HCT116 (cell line): ENCODE data around the gene SPOCK3. TPM values are rescaled to one million over a fixed set of nuclear protein-coding genes. Genes with fewer than 3 reads are reported as not detected.

ENCODE experiments used
- ATAC-seq: fragments of 200-7000 bp; cut with Tn5 transposase; 2 replicates; pipeline ENCODE4 v1.9.1; 2020; ENCODE audit warnings: mild to moderate bottlenecking, moderate library complexity
- BruUV-seq: library from RNA; stranded (reverse); fragments of 400-500 nt; replicated peaks from 2 replicates; lab custom pipeline; 2021; lab: Mats Ljungman, UMichigan
- CTCF ChIA-PET: fragments of 300-600 bp; sonication (Branson Sonifier 250); formaldehyde crosslinking; loops from one replicate; lab custom pipeline; 2021; ENCODE audit warnings: antibody characterized with exemption; lab: Charles Lee
- POLR2A ChIA-PET: fragments of 300-600, 350-600 bp; sonication (Branson Sonifier 250); formaldehyde crosslinking; loops from one replicate; lab custom pipeline; 2021; ENCODE audit warnings: antibody characterized with exemption; lab: Charles Lee
- RAD21 ChIA-PET, 2 experiments: fragments of 300-600 bp; sonication (Branson Sonifier 250); formaldehyde crosslinking; loops; one replicate each; lab custom pipeline; 2023; ENCODE audit warnings: low total read pairs in 2 of 2; ENCODE audit not compliant: uncharacterized antibody in 2 of 2, unreplicated experiment in 2 of 2, low non-redundant PET in 1 of 2; lab: Charles Lee
- DNase-seq: peaks from one replicate; pipeline ENCODE4 v3.0.0-alpha.2; 2010; ENCODE audit warnings: low read depth, low spot score
- H2AFZ ChIP-seq: fragments of 200-600 bp; shearing (Covaris generic), sonication (generic); 2 replicates; pipeline ENCODE4 v1.6.1; 2017; ENCODE audit warnings: low read depth, mixed run types, mixed read lengths, antibody characterized with exemption, low read length; ENCODE audit not compliant: poor library complexity, severe bottlenecking
- H3K27ac ChIP-seq: 2 replicates; pipeline ENCODE4 v1.5.1; 2012; ENCODE audit warnings: low read depth, low read length
- H3K27me3 ChIP-seq: fragments of 200-600 bp; sonication (generic); 2 replicates; pipeline ENCODE4 v1.6.1; 2016; ENCODE audit warnings: mixed run types, low read length, mixed read lengths; ENCODE audit not compliant: insufficient read depth
- H3K36me3 ChIP-seq, 2 experiments: fragments of 200-500 bp in 1 of 2; fragments of 200-600 bp in 1 of 2; sonication (Bioruptor generic) in 1 of 2; sonication (generic) in 1 of 2; 2 replicates each; pipeline versions ENCODE4 v1.5.1 to v1.6.1; 2014 to 2016; ENCODE audit warnings: low read length in 2 of 2, inconsistent platforms in 1 of 2, mixed read lengths in 1 of 2, mixed run types in 1 of 2; ENCODE audit not compliant: insufficient read depth in 2 of 2, control insufficient read depth in 1 of 2
- H3K4me1 ChIP-seq, 2 experiments: fragments of 200-600 bp in 1 of 2; sonication (generic) in 1 of 2; 2 replicates each; pipeline versions ENCODE4 v1.5.1 to v1.6.1; 2012 to 2017; ENCODE audit warnings: low read length in 2 of 2, inconsistent platforms in 1 of 2, mild to moderate bottlenecking in 1 of 2, mixed read lengths in 1 of 2, mixed run types in 1 of 2, moderate library complexity in 1 of 2; ENCODE audit not compliant: insufficient read depth in 2 of 2, control insufficient read depth in 1 of 2
- H3K4me2 ChIP-seq: fragments of 200-600 bp; sonication (generic); 2 replicates; pipeline ENCODE4 v1.6.1; 2017; ENCODE audit warnings: mixed run types, low read length, mixed read lengths
- H3K4me3 ChIP-seq, 2 experiments: fragments of 200-600 bp in 1 of 2; sonication (generic) in 1 of 2; replicated peaks in 1 of 2; 2 replicates each; pipeline ENCODE4 v1.5.1; 2011 to 2016; ENCODE audit warnings: low read length in 2 of 2, control low read depth in 1 of 2, low read depth in 1 of 2, mild to moderate bottlenecking in 1 of 2, mixed read lengths in 1 of 2, mixed run types in 1 of 2
- H3K79me2 ChIP-seq: fragments of 200-600 bp; sonication (generic); 2 replicates; pipeline ENCODE4 v1.6.1; 2017; ENCODE audit warnings: mild to moderate bottlenecking, mixed run types, low read length, moderate library complexity, mixed read lengths; ENCODE audit not compliant: insufficient read depth
- H3K9ac ChIP-seq: fragments of 200-600 bp; sonication (generic); 2 replicates; pipeline ENCODE4 v1.6.1; 2016; ENCODE audit warnings: low read length, mixed read lengths
- H3K9me2 ChIP-seq: fragments of 200-600 bp; sonication (generic), shearing (Covaris generic); 2 replicates; pipeline ENCODE4 v1.6.1; 2017; ENCODE audit warnings: mixed run types, mild to moderate bottlenecking, moderate library complexity; ENCODE audit not compliant: insufficient read depth
- H3K9me3 ChIP-seq, 2 experiments: fragments of 200-500 bp in 1 of 2; fragments of 200-600 bp in 1 of 2; sonication (Bioruptor generic) in 1 of 2; sonication (generic) in 1 of 2; 2 replicates each; pipeline ENCODE4 v1.6.1; 2014 to 2017; ENCODE audit warnings: low read length in 2 of 2, mixed read lengths in 2 of 2, inconsistent platforms in 1 of 2, low read depth in 1 of 2, mild to moderate bottlenecking in 1 of 2, mixed run types in 1 of 2, moderate library complexity in 1 of 2; ENCODE audit not compliant: control insufficient read depth in 1 of 2, insufficient read depth in 1 of 2
- H4K20me1 ChIP-seq: fragments of 200-600 bp; sonication (generic), shearing (Covaris generic); 2 replicates; pipeline ENCODE4 v1.6.1; 2017; ENCODE audit warnings: mixed run types, mild to moderate bottlenecking, moderate library complexity; ENCODE audit not compliant: insufficient read depth
- CBX3 ChIP-seq: IDR thresholded peaks from 2 replicates; pipeline ENCODE4 v1.6.1; 2012; ENCODE audit warnings: low read depth
- EGR1 ChIP-seq: IDR thresholded peaks from 2 replicates; pipeline ENCODE4 v1.6.1; 2012; ENCODE audit warnings: low read depth
- ELF1 ChIP-seq: IDR thresholded peaks from 2 replicates; pipeline ENCODE4 v1.6.1; 2012; ENCODE audit warnings: low read depth, borderline replicate concordance
- EZH2 ChIP-seq: fragments of 200-600 bp; sonication (generic); IDR thresholded peaks from 2 replicates; pipeline ENCODE4 v1.6.1; 2017; ENCODE audit warnings: antibody characterized with exemption, mixed run types
- JUND ChIP-seq: IDR thresholded peaks from 2 replicates; pipeline ENCODE4 v1.6.1; 2012
- POLR2AphosphoS5 ChIP-seq: IDR thresholded peaks from 2 replicates; pipeline ENCODE4 v1.6.1; 2011; ENCODE audit warnings: mild to moderate bottlenecking, low read depth, low read length, moderate library complexity
- RAD21 ChIP-seq: IDR thresholded peaks from 2 replicates; pipeline ENCODE4 v1.6.1; 2012; ENCODE audit warnings: low read depth, mild to moderate bottlenecking
- SIN3A ChIP-seq: IDR thresholded peaks from 2 replicates; pipeline ENCODE4 v1.6.1; 2012; ENCODE audit warnings: low read depth
- SRF ChIP-seq: IDR thresholded peaks from 2 replicates; pipeline ENCODE4 v1.6.1; 2012; ENCODE audit warnings: low read depth
- TCF7L2 ChIP-seq: IDR thresholded peaks from 2 replicates; pipeline ENCODE4 v1.7.0; 2011; ENCODE audit warnings: borderline replicate concordance, inconsistent platforms; ENCODE audit not compliant: insufficient read depth, insufficient read length; ENCODE audit errors: extremely low read depth
- YY1 ChIP-seq: IDR thresholded peaks from 2 replicates; pipeline ENCODE4 v1.6.1; 2011; ENCODE audit warnings: low read length, low read depth, moderate library complexity, mild to moderate bottlenecking; ENCODE audit not compliant: insufficient replicate concordance; ENCODE audit errors: extremely low read depth
- ZFX ChIP-seq: fragments of 450-650 bp; IDR thresholded peaks from 2 replicates; pipeline ENCODE4 v1.6.1; 2017
- ZNF274 ChIP-seq: fragments of 200-500 bp; sonication (Bioruptor generic); IDR thresholded peaks from 2 replicates; pipeline ENCODE4 v1.6.1; 2014; ENCODE audit warnings: mild to moderate bottlenecking, low read depth, low read length, inconsistent platforms
- intact Hi-C: fragments of 100-400 bp; cut with micrococcal nuclease; formaldehyde crosslinking; loops from 2 replicates; pipeline ENCODE4 v1.10.0; 2022
- total RNA-seq: library from RNA; stranded (reverse); gene quantifications from one replicate; pipeline ENCODE4 v1.2.1, GENCODE V29; 2021; ENCODE audit not compliant: unreplicated experiment
- TF ChIP-seq, protein P1 (sequence below): IDR thresholded peaks from 2 replicates; pipeline ENCODE4 v1.6.1; 2012
- TF ChIP-seq, protein P2 (sequence below), 3 experiments: fragments of 200-600 bp in 1 of 3; sonication (generic) in 1 of 3; IDR thresholded peaks in 2 of 3; conservative IDR thresholded peaks in 1 of 3; 2 replicates each; pipeline ENCODE4 v1.5.1; 2012 to 2017; ENCODE audit warnings: low read depth in 2 of 3, low read length in 2 of 3, antibody characterized with exemption in 1 of 3, borderline replicate concordance in 1 of 3, control low read depth in 1 of 3, mild to moderate bottlenecking in 1 of 3, mixed read lengths in 1 of 3, mixed run types in 1 of 3, moderate library complexity in 1 of 3; ENCODE audit not compliant: insufficient read depth in 1 of 3
- TF ChIP-seq, protein P3 (sequence below): IDR thresholded peaks from 2 replicates; pipeline ENCODE4 v1.6.1; 2012; ENCODE audit warnings: low read depth

The SPOCK3 gene
- total RNA-seq, 1 experiment from 2014 or later = 1.7 TPM

DNA sequence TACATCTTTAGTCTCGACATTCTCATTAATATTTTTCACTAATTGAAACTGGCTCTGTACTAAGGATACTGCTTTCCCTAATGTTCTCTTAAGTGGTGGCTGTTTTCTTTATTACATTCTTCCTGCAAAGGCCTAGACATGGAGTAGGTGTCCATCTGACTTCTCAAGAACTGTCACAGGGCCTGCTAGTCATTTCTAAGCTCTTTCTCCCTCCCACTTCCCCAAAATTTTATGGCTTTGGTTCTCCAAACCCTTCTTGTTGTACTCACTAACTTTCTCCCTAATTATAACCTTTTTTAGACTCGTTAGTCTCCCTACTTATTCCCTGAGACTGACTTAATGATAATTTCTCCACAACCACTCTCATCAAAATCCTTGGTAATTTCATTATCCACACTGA, 133.3 kb downstream of the SPOCK3 start:
- ATAC-seq = no peak
- H3K9ac ChIP-seq = no peak overlapping the region
- H3K27ac ChIP-seq = no peak overlapping the region
- no peak overlapping the region for H3K4me2 ChIP-seq
- ChIA-PET POLR2A (no interaction called here), CTCF (no interaction called here), RAD21 (no interaction called here)
- H3K4me1 ChIP-seq = no peaks in the 10 kb centered on the region
- no peaks in the 10 kb centered on the region for H4K20me1 ChIP-seq
- H3K36me3 ChIP-seq = no peaks in the 10 kb centered on the region
- no peak overlapping the region for H2AFZ ChIP-seq
- no peak overlapping the region for H3K4me3 ChIP-seq
- TF ChIP-seq SIN3A (no peak), YY1 (no peak), POLR2AphosphoS5 (no peak), CBX3 (no peak), RAD21 (no peak), ZFX (no peak), EZH2 (no peak), EGR1 (no peak), TCF7L2 (no peak), SRF (no peak), JUND (no peak), ELF1 (no peak), ZNF274 (no peak)
- TF ChIP-seq, protein P1, sequence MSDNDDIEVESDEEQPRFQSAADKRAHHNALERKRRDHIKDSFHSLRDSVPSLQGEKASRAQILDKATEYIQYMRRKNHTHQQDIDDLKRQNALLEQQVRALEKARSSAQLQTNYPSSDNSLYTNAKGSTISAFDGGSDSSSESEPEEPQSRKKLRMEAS = no peak
- TF ChIP-seq, protein P2, sequence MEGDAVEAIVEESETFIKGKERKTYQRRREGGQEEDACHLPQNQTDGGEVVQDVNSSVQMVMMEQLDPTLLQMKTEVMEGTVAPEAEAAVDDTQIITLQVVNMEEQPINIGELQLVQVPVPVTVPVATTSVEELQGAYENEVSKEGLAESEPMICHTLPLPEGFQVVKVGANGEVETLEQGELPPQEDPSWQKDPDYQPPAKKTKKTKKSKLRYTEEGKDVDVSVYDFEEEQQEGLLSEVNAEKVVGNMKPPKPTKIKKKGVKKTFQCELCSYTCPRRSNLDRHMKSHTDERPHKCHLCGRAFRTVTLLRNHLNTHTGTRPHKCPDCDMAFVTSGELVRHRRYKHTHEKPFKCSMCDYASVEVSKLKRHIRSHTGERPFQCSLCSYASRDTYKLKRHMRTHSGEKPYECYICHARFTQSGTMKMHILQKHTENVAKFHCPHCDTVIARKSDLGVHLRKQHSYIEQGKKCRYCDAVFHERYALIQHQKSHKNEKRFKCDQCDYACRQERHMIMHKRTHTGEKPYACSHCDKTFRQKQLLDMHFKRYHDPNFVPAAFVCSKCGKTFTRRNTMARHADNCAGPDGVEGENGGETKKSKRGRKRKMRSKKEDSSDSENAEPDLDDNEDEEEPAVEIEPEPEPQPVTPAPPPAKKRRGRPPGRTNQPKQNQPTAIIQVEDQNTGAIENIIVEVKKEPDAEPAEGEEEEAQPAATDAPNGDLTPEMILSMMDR (IDR thresholded peaks at IDR 0.05 in 2 of 3, conservative IDR thresholded peaks at IDR 0.05 in 1 of 3; ENCODE audit: borderline replicate concordance in 1 of 3, insufficient read depth in 1 of 3, low read depth in 2 of 3, low read length in 2 of 3) = no peak
- TF ChIP-seq, protein P3, sequence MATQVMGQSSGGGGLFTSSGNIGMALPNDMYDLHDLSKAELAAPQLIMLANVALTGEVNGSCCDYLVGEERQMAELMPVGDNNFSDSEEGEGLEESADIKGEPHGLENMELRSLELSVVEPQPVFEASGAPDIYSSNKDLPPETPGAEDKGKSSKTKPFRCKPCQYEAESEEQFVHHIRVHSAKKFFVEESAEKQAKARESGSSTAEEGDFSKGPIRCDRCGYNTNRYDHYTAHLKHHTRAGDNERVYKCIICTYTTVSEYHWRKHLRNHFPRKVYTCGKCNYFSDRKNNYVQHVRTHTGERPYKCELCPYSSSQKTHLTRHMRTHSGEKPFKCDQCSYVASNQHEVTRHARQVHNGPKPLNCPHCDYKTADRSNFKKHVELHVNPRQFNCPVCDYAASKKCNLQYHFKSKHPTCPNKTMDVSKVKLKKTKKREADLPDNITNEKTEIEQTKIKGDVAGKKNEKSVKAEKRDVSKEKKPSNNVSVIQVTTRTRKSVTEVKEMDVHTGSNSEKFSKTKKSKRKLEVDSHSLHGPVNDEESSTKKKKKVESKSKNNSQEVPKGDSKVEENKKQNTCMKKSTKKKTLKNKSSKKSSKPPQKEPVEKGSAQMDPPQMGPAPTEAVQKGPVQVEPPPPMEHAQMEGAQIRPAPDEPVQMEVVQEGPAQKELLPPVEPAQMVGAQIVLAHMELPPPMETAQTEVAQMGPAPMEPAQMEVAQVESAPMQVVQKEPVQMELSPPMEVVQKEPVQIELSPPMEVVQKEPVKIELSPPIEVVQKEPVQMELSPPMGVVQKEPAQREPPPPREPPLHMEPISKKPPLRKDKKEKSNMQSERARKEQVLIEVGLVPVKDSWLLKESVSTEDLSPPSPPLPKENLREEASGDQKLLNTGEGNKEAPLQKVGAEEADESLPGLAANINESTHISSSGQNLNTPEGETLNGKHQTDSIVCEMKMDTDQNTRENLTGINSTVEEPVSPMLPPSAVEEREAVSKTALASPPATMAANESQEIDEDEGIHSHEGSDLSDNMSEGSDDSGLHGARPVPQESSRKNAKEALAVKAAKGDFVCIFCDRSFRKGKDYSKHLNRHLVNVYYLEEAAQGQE = no peak
- intact Hi-C loops = no loop called here
- no TSS peak for BruUV-seq
- no peaks in the 10 kb centered on the region; a peak in 1 of 4 replicates for H3K9me3 ChIP-seq
- no peaks in the 10 kb centered on the region for H3K79me2 ChIP-seq
- DNase-seq = no peak
- no peaks in the 10 kb centered on the region for H3K27me3 ChIP-seq
- no peaks in the 10 kb centered on the region for H3K9me2 ChIP-seq
